Endothelial cell of umbilical vein (primary cell): ENCODE results near the gene PHTF1. TPM values are rescaled to one million over a fixed set of nuclear protein-coding genes. Genes with fewer than 3 reads are reported as not detected.

Source experiments
- BruUV-seq: library from RNA; stranded (reverse); fragments of 400-500 nt; replicated peaks from 2 replicates; lab custom pipeline; 2021; lab: Mats Ljungman, UMichigan
- CTCF ChIA-PET: fragments of 300-600, 350-600 bp; sonication (Branson Sonifier 250); formaldehyde crosslinking; loops from one replicate; lab custom pipeline; 2021; ENCODE audit warnings: antibody characterized with exemption, inconsistent platforms; lab: Charles Lee
- POLR2A ChIA-PET: fragments of 300-600, 350-600 bp; sonication (Branson Sonifier 250); formaldehyde crosslinking; loops from one replicate; lab custom pipeline; 2021; ENCODE audit warnings: antibody characterized with exemption, inconsistent platforms; lab: Charles Lee
- DNase-seq: peaks from one replicate; pipeline ENCODE4 v3.0.0-alpha.2; 2011; ENCODE audit warnings: low read depth, low spot score
- FAIRE-seq: peaks from 2 replicates; lab custom pipeline; 2011; peaks lifted over from hg19 to GRCh38; lab: Jason Lieb, UNC
- H2AFZ ChIP-seq: 2 replicates; pipeline ENCODE4 v1.6.0; 2012; ENCODE audit warnings: low read depth, low read length, control low read depth, inconsistent platforms
- H3K27ac ChIP-seq: 2 replicates; pipeline ENCODE4 v1.5.1; 2011; ENCODE audit warnings: low read depth, mild to moderate bottlenecking, control low read depth, low read length, moderate library complexity; ENCODE audit not compliant: insufficient read depth
- H3K27me3 ChIP-seq, 2 experiments: 2 replicates each; pipeline versions ENCODE4 v1.6.0 to v1.6.1; 2011; ENCODE audit warnings: low read length in 2 of 2, mixed read lengths in 1 of 2; ENCODE audit not compliant: control insufficient read depth in 2 of 2, insufficient read depth in 2 of 2
- H3K36me3 ChIP-seq, 2 experiments: 2 replicates in 1 of 2; 3 replicates in 1 of 2; pipeline ENCODE4 v1.5.1; 2011; ENCODE audit warnings: low read length in 2 of 2, mild to moderate bottlenecking in 1 of 2, moderate library complexity in 1 of 2; ENCODE audit not compliant: control insufficient read depth in 2 of 2, insufficient read depth in 2 of 2; ENCODE audit errors: extremely low read depth in 1 of 2
- H3K4me1 ChIP-seq: 3 replicates; pipeline ENCODE4 v1.5.1; 2011; ENCODE audit warnings: mild to moderate bottlenecking, low read length; ENCODE audit not compliant: control insufficient read depth, insufficient read depth; ENCODE audit errors: extremely low read depth
- H3K4me2 ChIP-seq: 2 replicates; pipeline ENCODE4 v1.6.1; 2011; ENCODE audit warnings: low read length, control low read depth, mixed read lengths; ENCODE audit not compliant: insufficient read depth
- H3K4me3 ChIP-seq, 3 experiments: fragments of 200-600 bp in 1 of 3; sonication (generic), shearing (Covaris generic) in 1 of 3; replicated peaks in 1 of 3; 2 replicates each; pipeline ENCODE4 v1.5.1; 2011 to 2016; ENCODE audit warnings: control low read depth in 3 of 3, low read length in 3 of 3, mild to moderate bottlenecking in 2 of 3, inconsistent platforms in 1 of 3, low read depth in 1 of 3, moderate library complexity in 1 of 3; ENCODE audit not compliant: insufficient read depth in 1 of 3
- H3K79me2 ChIP-seq: 2 replicates; pipeline ENCODE4 v1.6.0; 2012; ENCODE audit warnings: low read length, inconsistent platforms; ENCODE audit not compliant: control insufficient read depth, insufficient read depth
- H3K9ac ChIP-seq: replicated peaks from 2 replicates; pipeline ENCODE3; 2011; ENCODE audit warnings: low read length, control low read depth; ENCODE audit not compliant: insufficient read depth; ENCODE audit errors: extremely low read depth
- H3K9me1 ChIP-seq: replicated peaks from 3 replicates; pipeline ENCODE4 v1.6.0; 2011; ENCODE audit warnings: mild to moderate bottlenecking, low read length; ENCODE audit not compliant: control insufficient read depth, insufficient read depth; ENCODE audit errors: extremely low read depth
- H3K9me3 ChIP-seq: replicated peaks from 2 replicates; pipeline ENCODE4 v1.5.1; 2012; ENCODE audit warnings: low read length, inconsistent platforms; ENCODE audit not compliant: control insufficient read depth, insufficient read depth
- H4K20me1 ChIP-seq: replicated peaks from 2 replicates; pipeline ENCODE3; 2011; ENCODE audit warnings: mild to moderate bottlenecking, low read length; ENCODE audit not compliant: control insufficient read depth, insufficient read depth; ENCODE audit errors: extremely low read depth
- CTCF ChIP-seq, 2 donors: IDR thresholded peaks; 1 replicate in 1 of 2; 2 replicates in 1 of 2; pipeline ENCODE4 v1.5.1; 2011; ENCODE audit warnings: low read length in 2 of 2, mild to moderate bottlenecking in 2 of 2, moderate library complexity in 2 of 2, control low read depth in 1 of 2, inconsistent platforms in 1 of 2, low read depth in 1 of 2; ENCODE audit not compliant: insufficient read depth in 1 of 2; ENCODE audit errors: extremely low read depth in 1 of 2
- EZH2 ChIP-seq: IDR thresholded peaks from 2 replicates; pipeline ENCODE4 v1.6.1; 2012; ENCODE audit warnings: borderline replicate concordance, low read depth, mild to moderate bottlenecking, moderate library complexity, low read length, inconsistent platforms; ENCODE audit not compliant: severe bottlenecking
- FOS ChIP-seq: IDR thresholded peaks from 2 replicates; pipeline ENCODE4 v1.6.1; 2011; ENCODE audit warnings: mild to moderate bottlenecking, low read length, moderate library complexity, borderline replicate concordance; ENCODE audit not compliant: insufficient read depth
- GATA2 ChIP-seq: IDR thresholded peaks from 2 replicates; pipeline ENCODE4 v1.7.0; 2011; ENCODE audit warnings: low read depth, mild to moderate bottlenecking, moderate library complexity, mixed read lengths, low read length; ENCODE audit not compliant: insufficient read length, insufficient read depth
- dilution Hi-C: fragments of 300-500 bp; cut with MboI; formaldehyde crosslinking; loops from one replicate; pipeline ENCODE4 v1.15.0; 2019; ENCODE audit warnings: low sequenced_read_pairs; ENCODE audit not compliant: extremely low pct_ligation_motif_present
- intact Hi-C: fragments of 100-400 bp; cut with micrococcal nuclease; formaldehyde crosslinking; loops from one replicate; pipeline ENCODE4 v1.10.0; 2022
- polyA plus RNA-seq, 4 experiments: library from polyadenylated mRNA; depleted of rRNA in 3 of 4; stranded (reverse) in 3 of 4; unstranded in 1 of 4; fragments of >200 nt; gene quantifications; 2 replicates each; pipeline versions ENCODE4 v1.2.1 to v1.2.3, GENCODE V29; 2011 to 2012; ENCODE audit warnings: missing spikeins in 1 of 4
- total RNA-seq: library from RNA; stranded (reverse); gene quantifications from 2 replicates; pipeline ENCODE4 v1.2.3, GENCODE V29; 2021

Gene PHTF1
- total and polyA plus RNA-seq, 2 donors (not counting 3 experiments of a cell fraction or from before 2014, with no cell fraction given), result 26.3 to 62.6 TPM

GRCh38 chr1:113751516-113751915 lies 7.8 kb downstream of the PHTF1 start:
- POLR2A ChIA-PET, result no interaction called here
- CTCF ChIA-PET, result no interaction called here
- BruUV-seq, result no TSS peak

More at GRCh38 chr1:113751516-113751915, 7.8 kb downstream of the PHTF1 start:
- intact Hi-C loops (no loop called here), dilution Hi-C loops (no loop called here)
- no peaks in the 10 kb centered on the region for H3K9me3 ChIP-seq
- FAIRE-seq (no peak), DNase-seq (no peak)
- H4K20me1 ChIP-seq, result peaks cover 2% of the 10 kb centered on the region
- peaks cover 2 to 15% of the 10 kb centered on the region in 2 experiments for H3K36me3 ChIP-seq
- no peak overlapping the region for H3K4me2 ChIP-seq
- H3K27me3 ChIP-seq, result no peaks in the 10 kb centered on the region
- H3K9ac ChIP-seq, result no peak overlapping the region
- H3K4me3 ChIP-seq, result no peak overlapping the region
- H2AFZ ChIP-seq, result no peak overlapping the region
- H3K4me1 ChIP-seq, result peaks cover 5% of the 10 kb centered on the region
- no peak overlapping the region for H3K27ac ChIP-seq
- TF ChIP-seq CTCF (IDR thresholded peaks at IDR 0.05; ENCODE audit: extremely low read depth in 1 of 2, insufficient read depth in 1 of 2, low read depth in 1 of 2, low read length in 2 of 2) (no peak), FOS (no peak), GATA2 (no peak), EZH2 (no peak)
- H3K79me2 ChIP-seq, result peaks cover 23% of the 10 kb centered on the region
- H3K9me1 ChIP-seq, result no peaks in the 10 kb centered on the region
